Measurements from ENCODE around the gene HOXC13.

The HOXC13 gene

GRCh38 chr12:53939141-53940108, 794 bp downstream of the HOXC13 start:
- peak; percentile 59 for DNase-seq

GRCh38 chr12:53940443-53941014, 1.9 kb downstream of the HOXC13 start:
- no peak for DNase-seq

GRCh38 chr12:53941187-53941586, 2.6 kb downstream of the HOXC13 start:
- DNase-seq: no peak

- no peak for DNase-seq
These were observed 3.1 kb downstream of the HOXC13 start for GRCh38 chr12:53941750-53942149.

GRCh38 chr12:53942467-53942997, 3.9 kb downstream of the HOXC13 start:
- no peak for DNase-seq

- DNase-seq: no peak
These were observed 5.6 kb downstream of the HOXC13 start for GRCh38 chr12:53944209-53944608.

DNA sequence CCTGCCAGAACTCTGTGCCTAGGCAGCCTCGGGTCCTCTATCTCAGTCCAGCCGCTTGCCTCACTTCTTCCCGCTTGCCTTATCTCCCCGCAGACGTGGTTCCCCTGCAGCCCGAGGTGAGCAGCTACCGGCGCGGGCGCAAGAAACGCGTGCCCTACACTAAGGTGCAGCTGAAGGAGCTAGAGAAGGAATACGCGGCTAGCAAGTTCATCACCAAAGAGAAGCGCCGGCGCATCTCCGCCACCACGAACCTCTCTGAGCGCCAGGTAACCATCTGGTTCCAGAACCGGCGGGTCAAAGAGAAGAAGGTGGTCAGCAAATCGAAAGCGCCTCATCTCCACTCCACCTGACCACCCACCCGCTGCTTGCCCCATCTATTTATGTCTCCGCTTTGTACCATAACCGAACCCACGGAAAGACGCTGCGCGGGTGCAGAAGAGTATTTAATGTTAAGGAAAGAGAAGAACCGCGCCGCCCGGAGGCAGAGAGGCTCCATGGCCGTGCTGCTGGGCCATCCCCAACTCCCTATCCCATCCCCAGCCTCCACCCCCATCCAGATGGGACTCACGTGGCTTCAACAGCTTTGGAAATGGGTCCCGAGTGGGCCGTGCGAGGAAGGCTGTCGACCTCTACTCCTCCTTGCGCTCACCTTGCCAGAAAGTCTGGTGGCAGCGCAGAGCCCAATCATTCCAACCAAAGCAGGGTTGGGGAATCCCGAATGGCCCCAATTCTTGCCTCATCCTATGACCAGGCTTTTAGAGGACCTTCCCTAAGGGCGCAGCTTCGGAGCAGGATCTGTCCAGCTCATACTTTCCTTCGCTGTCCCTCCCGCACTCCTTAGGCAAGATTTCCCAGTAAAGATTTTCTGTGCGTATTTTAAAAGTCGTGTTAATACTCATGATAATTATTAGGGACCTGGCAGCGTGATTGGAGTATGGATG, 6.5 kb downstream of the HOXC13 start:
- peak; percentile 2 for DNase-seq

- DNase-seq: no peak
These were observed 9.1 kb downstream of the HOXC13 start for GRCh38 chr12:53947743-53948142.

GRCh38 chr12:53948650-53949593, 10.3 kb downstream of the HOXC13 start:
- no peak for DNase-seq

GRCh38 chr12:53949631-53950436, 11.2 kb downstream of the HOXC13 start:
- no peak for DNase-seq

GRCh38 chr12:53950437-53950773, 11.8 kb downstream of the HOXC13 start:
- no peak for DNase-seq

- DNase-seq: no peak
These were observed 12.4 kb downstream of the HOXC13 start for GRCh38 chr12:53950789-53951576.

- no peak for DNase-seq
These were observed 13.1 kb downstream of the HOXC13 start for GRCh38 chr12:53951577-53952334.

- no peak for DNase-seq
These were observed 13.7 kb downstream of the HOXC13 start for GRCh38 chr12:53952335-53952694.

GRCh38 chr12:53952871-53953734, 14.5 kb downstream of the HOXC13 start:
- DNase-seq: no peak

DNA sequence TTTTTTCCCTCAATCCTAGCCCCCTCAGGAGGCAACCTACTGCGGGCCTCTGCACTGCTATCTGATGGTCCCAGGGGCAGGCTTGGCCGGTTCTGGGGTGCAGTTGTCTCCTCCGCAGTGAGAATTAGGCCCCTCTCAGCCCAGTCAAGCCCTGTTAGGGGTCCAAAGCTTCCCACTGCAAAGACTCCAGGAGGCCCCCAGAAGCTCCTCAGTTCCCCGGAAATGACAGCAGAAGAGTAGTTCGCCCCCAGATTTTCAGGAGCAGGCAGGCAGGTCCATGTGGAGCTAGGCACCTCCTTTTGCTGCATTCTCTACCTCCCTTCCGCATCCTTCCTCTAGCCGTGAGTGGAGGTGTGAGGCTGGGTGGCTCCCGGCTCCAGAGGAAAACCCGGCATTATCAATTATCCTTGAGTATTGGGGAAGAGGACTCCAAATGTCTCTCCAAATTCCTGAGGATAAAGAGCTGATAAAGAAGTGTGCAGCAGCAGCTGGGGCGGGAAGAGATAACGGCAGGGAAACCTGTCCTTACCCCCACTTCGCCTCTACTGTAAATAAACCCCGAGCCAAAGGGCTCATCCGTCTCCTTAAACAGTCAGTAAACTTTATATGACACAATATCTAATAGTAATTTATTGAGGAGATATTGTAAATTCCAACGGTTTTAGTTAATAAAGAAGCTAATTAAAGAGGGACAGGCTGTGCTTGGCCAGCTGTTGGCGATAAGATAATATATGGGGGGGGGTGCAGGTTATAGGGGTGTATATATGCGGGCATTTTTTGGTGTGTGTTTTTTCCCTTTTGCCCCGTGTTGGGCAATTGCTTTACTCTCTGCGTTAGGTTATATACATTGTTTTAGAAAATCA, 15.4 kb downstream of the HOXC13 start:
- no peak for DNase-seq

- DNase-seq: no peak
These were observed 16.0 kb downstream of the HOXC13 start, which contains the start of gene HOXC12 for GRCh38 chr12:53954694-53955035. Gene HOXC12, plus strand, starts transcription at chr12:53954903. Its CDS starts 27 bp downstream, at chr12:53954930.

Data from eye (tissue), 1 donor.